ENCODE data around the gene EPN1. TPM values are rescaled to one million over a fixed set of nuclear protein-coding genes. Genes with fewer than 3 reads are reported as not detected.

Gene EPN1
- total and polyA plus RNA-seq, 9 of the 15 experiments (the other 6 are each of a cell fraction or from before 2014, with no cell fraction given): 0.08 to 138 (median 12.7) TPM

- TF ChIP-seq THAP7 (CRISPR knock-in tag; IDR thresholded peaks at IDR 0.05): peak; percentile 38; the same call in 1 of the 2 replicates
- no peak for TF ChIP-seq MAFK (IDR thresholded peaks at IDR 0.05; ENCODE audit: low read length)
- no peak for TF ChIP-seq RBM34 (IDR thresholded peaks at IDR 0.05; ENCODE audit: borderline replicate concordance, insufficient read depth, low read length)
- TF ChIP-seq HMBOX1 (IDR thresholded peaks at IDR 0.05): no peak
- TF ChIP-seq POLR2A (conservative IDR thresholded peaks at IDR 0.05): peak; percentile 84
- no peak for TF ChIP-seq HINFP (tag; conservative IDR thresholded peaks at IDR 0.05; ENCODE audit: low read depth)
- no peak for TF ChIP-seq RBM17 (IDR thresholded peaks at IDR 0.05; ENCODE audit: borderline replicate concordance, low read depth, low read length)
- TF ChIP-seq RCOR1 (IDR thresholded peaks at IDR 0.05; ENCODE audit: borderline replicate concordance in 1 of 2, low read depth in 2 of 2, low read length in 2 of 2): no peak
- TF ChIP-seq SREBF2 (CRISPR knock-in tag; IDR thresholded peaks at IDR 0.05): no peak
- TF ChIP-seq BRF1 (IDR thresholded peaks at IDR 0.05; ENCODE audit: borderline replicate concordance, extremely low read depth, insufficient read length): no peak
- TF ChIP-seq TRIM28 (IDR thresholded peaks at IDR 0.05): no peak; the same call in 1 of the 2 replicates
- TF ChIP-seq RFX7 (CRISPR knock-in tag; IDR thresholded peaks at IDR 0.05): no peak
- TF ChIP-seq ZNF75A (CRISPR knock-in tag; IDR thresholded peaks at IDR 0.05): no peak
- no peak for TF ChIP-seq ZNF717 (CRISPR knock-in tag; IDR thresholded peaks at IDR 0.05)
- no peak for TF ChIP-seq GABPB2 (CRISPR knock-in tag; conservative IDR thresholded peaks at IDR 0.05)
- TF ChIP-seq ZNF639 (CRISPR knock-in tag; conservative IDR thresholded peaks at IDR 0.05 in 1 of 2, IDR thresholded peaks at IDR 0.05 in 1 of 2): peak in 1 of 2 experiments; percentile 98; a peak in 2 of 4 replicates
- no peak for TF ChIP-seq SAFB (IDR thresholded peaks at IDR 0.05; ENCODE audit: borderline replicate concordance, low read depth, low read length)
- TF ChIP-seq RHOXF2B (CRISPR knock-in tag; conservative IDR thresholded peaks at IDR 0.05): no peak
- TF ChIP-seq NR2C1 (IDR thresholded peaks at IDR 0.05): peak; percentile 71
- TF ChIP-seq NR2C1 (tag; IDR thresholded peaks at IDR 0.05): peak; percentile 86
- no peak for TF ChIP-seq MIER1 (IDR thresholded peaks at IDR 0.05; ENCODE audit: low read depth)
- TF ChIP-seq CHD2 (IDR thresholded peaks at IDR 0.05; ENCODE audit: low read depth, low read length): 0 out of 2 replicates have a peak, but pooled peaks have one; percentile 35
- TF ChIP-seq FOXA3 (CRISPR knock-in tag; conservative IDR thresholded peaks at IDR 0.05 in 1 of 2, IDR thresholded peaks at IDR 0.05 in 1 of 2): no peak
These were observed at the start of gene EPN1 (continued) for GRCh38 chr19:55674841-55675660.
